Mucosa of stomach (tissue), 1 donor: Measurements from ENCODE around the gene SSC5D.
"Not testable (repeated sequence)": the region's sequence is repeated elsewhere in the genome, so short reads cannot be mapped to it uniquely, and the experiment has no call there.

ENCODE experiments used
- H3K27me3 ChIP-seq: one replicate; pipeline ENCODE4 v1.7.0; 2013; ENCODE audit warnings: mild to moderate bottlenecking, low read length; ENCODE audit not compliant: control insufficient read depth, insufficient read depth
- H3K36me3 ChIP-seq: one replicate; pipeline ENCODE4 v1.7.0; 2013; ENCODE audit warnings: low read length; ENCODE audit not compliant: control insufficient read depth, insufficient read depth
- H3K4me1 ChIP-seq: one replicate; pipeline ENCODE4 v1.7.0; 2013; ENCODE audit warnings: mild to moderate bottlenecking, low read length; ENCODE audit not compliant: control insufficient read depth, insufficient read depth
- H3K4me3 ChIP-seq: one replicate; pipeline ENCODE4 v1.7.0; 2013; ENCODE audit warnings: low read length
- H3K9ac ChIP-seq: one replicate; pipeline ENCODE4 v1.7.0; 2013; ENCODE audit warnings: mild to moderate bottlenecking, low read length, moderate library complexity
- H3K9me3 ChIP-seq: one replicate; pipeline ENCODE4 v1.7.0; 2013; ENCODE audit warnings: mild to moderate bottlenecking, low read length, moderate library complexity; ENCODE audit not compliant: control insufficient read depth
- donor health status: Pancreatic carcinoma.

SSC5D gene

DNA sequence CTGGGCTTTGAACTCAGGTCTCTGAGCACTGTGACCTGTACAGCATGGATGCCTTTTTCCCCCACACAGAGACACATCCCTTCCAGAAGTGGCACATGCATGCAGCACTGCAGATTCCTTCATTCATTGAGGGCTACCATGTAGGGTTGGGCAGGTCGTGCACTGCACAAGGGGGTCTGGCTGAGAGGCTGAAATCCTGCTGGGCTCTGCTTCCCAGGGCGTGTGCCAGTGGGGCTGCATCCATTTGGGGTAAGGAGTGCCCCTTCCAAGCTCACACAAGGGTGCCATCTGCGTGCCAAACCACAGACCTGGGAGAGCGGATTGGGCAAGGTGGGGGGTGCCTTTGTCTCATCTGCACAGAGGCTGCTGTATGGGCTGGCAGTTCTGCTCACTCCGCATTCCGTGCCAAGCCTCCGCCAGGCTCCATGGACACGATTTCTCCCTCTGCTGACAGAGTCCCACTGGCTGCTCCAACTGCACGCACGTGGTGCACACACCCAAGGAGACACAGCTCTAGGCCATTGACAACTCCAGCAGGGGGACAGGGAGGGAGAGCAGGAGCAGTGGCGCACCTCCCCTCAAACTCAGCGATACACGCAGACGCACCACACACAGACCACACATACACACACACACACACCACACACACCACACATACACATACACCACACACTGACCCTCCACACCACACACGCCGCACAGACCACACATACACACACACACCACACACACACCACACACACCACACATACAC lies 40.6 kb upstream of the SSC5D start:
- no peaks in the 10 kb centered on the region for H3K36me3 ChIP-seq
- H3K4me3 ChIP-seq, result no peak overlapping the region
- no peaks in the 10 kb centered on the region for H3K9me3 ChIP-seq
- peaks cover 69% of the 10 kb centered on the region for H3K27me3 ChIP-seq
- no peak overlapping the region for H3K9ac ChIP-seq
- H3K4me1 ChIP-seq, result peaks cover 3% of the 10 kb centered on the region

DNA sequence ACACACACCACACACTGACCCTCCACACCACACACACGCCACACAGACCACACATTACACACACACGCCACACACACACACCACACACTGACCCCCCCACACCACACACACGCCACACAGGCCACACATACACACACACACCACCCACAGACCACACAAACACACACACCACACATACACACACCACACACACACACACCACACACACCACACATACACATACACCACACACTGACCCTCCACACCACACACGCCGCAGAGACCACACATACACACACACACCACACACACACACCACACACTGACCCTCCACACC lies 40.1 kb upstream of the SSC5D start:
- peaks cover 69% of the 10 kb centered on the region for H3K27me3 ChIP-seq

DNA sequence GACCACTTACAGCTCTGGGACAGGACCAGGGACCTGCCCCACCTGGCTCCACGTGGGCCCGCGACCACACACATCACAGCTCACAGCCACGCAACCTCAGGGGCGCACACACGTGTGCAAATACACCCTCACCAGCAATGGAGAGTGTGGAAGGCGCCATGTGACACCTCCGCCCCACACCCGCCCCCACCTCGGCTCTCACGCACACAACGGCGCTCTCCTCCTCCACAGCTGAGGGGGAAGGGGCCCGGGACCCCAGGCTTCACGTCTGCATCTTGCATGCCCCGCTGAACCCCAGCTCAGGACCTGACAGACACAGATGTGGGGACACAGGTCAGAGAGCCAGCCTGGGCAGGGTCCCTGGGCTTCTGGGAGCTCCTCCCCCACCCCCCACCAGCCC lies 38.8 kb upstream of the SSC5D start:
- peaks cover 3% of the 10 kb centered on the region for H3K4me1 ChIP-seq
- H3K9ac ChIP-seq, result no peak overlapping the region
- no peaks in the 10 kb centered on the region for H3K36me3 ChIP-seq
- peaks cover 55% of the 10 kb centered on the region for H3K27me3 ChIP-seq
- no peaks in the 10 kb centered on the region for H3K9me3 ChIP-seq
- H3K4me3 ChIP-seq, result no peak overlapping the region

More for the DNA sequence above, 40.1 kb upstream of the SSC5D start:
- not testable (repeated sequence) for H3K4me3 ChIP-seq, H3K36me3 ChIP-seq, H3K9me3 ChIP-seq, H3K4me1 ChIP-seq, H3K9ac ChIP-seq

DNA sequence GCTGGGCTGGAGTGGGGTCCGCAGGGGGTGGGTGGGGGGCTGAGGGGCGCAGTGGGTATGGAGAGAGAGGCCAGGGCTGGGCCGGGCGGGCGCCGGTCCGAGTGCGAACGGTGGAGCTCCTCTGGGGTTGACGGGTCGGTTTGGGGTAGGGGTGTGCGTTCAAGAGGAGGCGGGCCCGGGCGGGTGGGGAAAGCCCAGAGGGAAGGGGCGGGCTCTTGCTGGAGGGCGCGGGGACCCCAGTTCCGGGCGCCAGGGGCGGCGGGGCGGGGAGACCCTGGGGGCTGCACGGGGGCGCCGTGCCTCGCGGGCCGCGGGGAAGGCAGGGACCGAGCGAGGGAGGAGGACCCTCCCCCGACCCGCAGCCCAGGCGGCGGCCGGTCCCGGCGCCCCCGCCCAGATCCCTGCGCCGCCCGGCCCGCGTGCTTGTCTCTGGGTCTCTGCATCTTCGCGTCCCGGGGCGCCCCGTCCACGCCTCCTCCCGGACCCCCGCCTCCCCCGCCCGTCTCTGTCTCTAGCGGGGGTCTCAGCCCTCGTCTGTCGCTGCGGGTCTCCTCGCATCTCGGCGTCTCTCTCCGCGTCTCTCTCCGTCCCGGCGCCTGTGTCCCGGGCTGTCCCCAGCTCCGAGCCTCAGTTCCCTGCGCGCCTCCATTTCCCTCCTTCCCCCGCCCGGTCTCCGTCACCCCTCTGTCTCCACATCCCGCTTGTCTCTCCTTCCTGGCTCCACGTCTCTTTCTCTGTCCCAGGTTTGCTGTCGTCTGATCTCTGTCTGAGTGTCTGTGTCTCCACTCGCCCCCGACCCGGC lies 36.9 kb upstream of the SSC5D start:
- no peak overlapping the region for H3K4me3 ChIP-seq
- H3K4me1 ChIP-seq, result peaks cover 3% of the 10 kb centered on the region
- H3K9ac ChIP-seq, result no peak overlapping the region
- peaks cover 48% of the 10 kb centered on the region for H3K27me3 ChIP-seq
- no peaks in the 10 kb centered on the region for H3K9me3 ChIP-seq
- H3K36me3 ChIP-seq, result no peaks in the 10 kb centered on the region

DNA sequence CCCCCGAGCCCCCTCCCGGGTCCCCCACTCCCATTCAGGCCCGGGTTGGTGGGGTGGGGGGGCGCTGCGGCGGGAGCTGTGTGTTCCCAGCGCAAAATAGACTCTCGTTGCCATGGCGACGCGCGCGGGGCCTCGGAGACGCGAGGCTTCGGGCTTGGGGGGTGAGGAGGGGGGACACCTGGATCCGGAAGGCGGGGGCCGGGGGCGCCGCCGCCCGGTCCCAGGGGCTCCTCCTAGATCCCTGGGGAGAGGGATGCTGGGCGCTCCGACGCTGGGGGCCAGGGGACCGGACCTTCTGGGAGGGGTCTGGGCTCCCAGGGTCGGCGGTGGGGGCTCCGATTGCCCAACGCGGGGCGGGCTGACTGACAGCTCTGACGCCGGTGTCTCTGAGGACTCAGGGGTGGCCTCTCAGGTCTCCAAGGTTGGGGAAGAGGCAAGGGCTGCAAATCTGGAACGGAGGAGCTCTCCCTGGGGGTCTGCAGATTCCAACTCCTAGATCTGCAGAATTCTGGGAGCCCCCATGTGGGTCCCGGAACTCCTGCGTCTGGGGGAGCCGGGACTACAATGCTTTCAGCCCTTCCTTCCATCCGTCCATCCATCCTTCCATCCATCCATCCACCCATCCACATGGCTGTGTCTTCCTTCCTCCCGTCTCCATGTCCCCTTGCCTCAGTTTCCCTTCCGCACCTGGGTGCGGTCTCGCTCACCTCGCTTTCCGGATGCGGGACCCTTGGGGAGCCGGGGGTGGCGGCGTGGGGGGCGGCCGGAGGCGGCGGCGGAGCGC lies 36.1 kb upstream of the SSC5D start:
- no peaks in the 10 kb centered on the region for H3K9me3 ChIP-seq
- H3K36me3 ChIP-seq, result no peaks in the 10 kb centered on the region
- no peak overlapping the region for H3K9ac ChIP-seq
- peaks cover 3% of the 10 kb centered on the region for H3K4me1 ChIP-seq
- H3K4me3 ChIP-seq, result no peak overlapping the region
- peaks cover 48% of the 10 kb centered on the region for H3K27me3 ChIP-seq

DNA sequence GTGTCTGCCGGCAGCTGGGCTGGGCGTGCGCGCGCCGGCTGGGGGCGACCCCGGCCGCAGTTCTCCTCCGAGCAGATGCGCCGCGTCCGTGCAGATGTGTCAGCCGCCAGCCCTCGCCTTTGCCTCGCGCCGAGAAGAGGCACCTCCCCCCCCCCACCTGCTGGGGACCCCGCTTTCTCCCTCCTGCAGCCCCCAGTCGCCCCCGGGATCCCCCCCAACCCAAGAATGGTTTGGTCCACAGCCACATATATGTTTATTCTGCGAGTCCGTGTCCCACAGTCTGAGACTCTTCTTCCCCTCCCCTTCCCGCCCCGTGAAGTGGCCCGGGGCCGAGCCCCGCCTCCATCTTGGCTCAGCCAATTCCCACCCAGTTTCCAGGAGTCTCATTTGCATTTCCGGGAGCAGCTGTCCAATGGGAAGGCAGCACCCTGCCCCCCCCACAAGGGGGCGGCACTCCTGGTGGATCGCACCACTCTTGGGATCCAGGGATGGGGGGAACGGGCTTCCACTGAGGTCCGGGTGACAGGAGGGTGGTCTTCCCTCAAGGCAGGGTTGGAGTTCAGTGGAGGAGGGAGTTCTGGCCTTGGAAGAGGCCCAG lies 35.4 kb upstream of the SSC5D start:
- Histone ChIP-seq H3K4me1 (peaks cover 3% of the 10 kb centered on the region), H3K36me3 (no peaks in the 10 kb centered on the region), H3K9ac (no peak overlapping the region), H3K4me3 (no peak overlapping the region), H3K9me3 (no peaks in the 10 kb centered on the region), H3K27me3 (peaks cover 42% of the 10 kb centered on the region)

DNA sequence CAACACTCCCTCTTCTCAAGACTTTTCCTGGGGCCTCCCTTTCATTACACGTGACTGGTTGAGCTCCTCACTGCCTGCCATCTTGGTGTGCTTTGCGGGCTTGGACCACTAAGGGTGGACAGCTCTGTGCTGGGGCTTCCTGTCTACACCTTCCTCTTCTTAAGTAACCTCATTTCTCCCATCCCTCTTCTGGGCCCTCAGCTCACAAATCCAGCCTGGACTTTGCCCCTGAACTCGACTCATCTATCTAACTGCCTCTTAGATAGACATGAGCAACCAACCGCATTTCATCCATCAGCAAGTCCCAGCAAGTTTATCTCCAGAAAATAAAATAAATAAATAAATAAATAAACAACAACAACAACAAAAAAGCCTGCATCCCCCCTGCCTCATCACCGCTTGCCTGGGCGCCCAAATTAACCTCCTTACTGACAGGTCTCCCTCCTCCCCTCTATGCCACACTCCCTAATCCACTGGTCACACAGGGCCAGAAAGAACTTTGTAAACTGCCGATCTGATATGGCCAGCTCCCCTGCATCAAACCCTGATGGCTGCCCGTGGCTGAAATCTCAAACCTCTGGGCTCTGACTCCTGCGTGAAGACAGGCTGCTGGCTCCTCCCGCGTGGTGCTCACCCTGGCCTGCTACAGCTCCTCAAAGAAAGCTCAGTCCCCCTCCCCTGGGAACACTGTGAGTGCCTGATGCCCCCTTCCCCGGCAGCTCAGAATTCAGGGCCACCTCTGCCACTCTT lies 34.5 kb upstream of the SSC5D start:
- H3K9me3 ChIP-seq, result no peaks in the 10 kb centered on the region
- peaks cover 34% of the 10 kb centered on the region for H3K27me3 ChIP-seq
- H3K4me3 ChIP-seq, result no peak overlapping the region
- no peak overlapping the region for H3K9ac ChIP-seq
- H3K4me1 ChIP-seq, result peaks cover 3% of the 10 kb centered on the region
- no peaks in the 10 kb centered on the region for H3K36me3 ChIP-seq

DNA sequence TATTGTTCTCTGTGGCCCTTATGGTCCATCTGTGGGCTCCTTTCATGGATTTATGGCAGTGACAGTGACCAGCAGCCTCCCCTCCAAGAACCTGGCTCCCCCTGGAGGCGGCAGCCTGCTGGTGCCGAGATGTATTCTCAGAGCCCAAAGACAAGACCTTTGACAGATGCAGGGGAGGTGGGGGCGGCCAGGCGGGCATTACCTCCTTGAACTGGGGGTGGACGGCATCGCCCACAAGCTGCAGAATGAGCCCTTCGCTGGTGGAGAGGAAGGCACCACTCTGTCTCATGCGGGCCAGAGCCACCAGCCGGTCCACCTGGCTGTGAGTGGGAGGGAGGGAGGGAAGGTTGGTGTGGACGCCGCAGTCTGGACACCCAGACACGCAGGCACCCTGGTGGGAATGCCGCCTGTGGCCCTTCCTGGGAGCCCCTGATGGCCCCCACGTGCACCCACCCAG lies 33.4 kb upstream of the SSC5D start:
- Histone ChIP-seq H3K9me3 (no peaks in the 10 kb centered on the region), H3K27me3 (peaks cover 25% of the 10 kb centered on the region), H3K4me3 (no peak overlapping the region), H3K36me3 (no peaks in the 10 kb centered on the region), H3K9ac (no peak overlapping the region), H3K4me1 (peaks cover 7% of the 10 kb centered on the region)

DNA sequence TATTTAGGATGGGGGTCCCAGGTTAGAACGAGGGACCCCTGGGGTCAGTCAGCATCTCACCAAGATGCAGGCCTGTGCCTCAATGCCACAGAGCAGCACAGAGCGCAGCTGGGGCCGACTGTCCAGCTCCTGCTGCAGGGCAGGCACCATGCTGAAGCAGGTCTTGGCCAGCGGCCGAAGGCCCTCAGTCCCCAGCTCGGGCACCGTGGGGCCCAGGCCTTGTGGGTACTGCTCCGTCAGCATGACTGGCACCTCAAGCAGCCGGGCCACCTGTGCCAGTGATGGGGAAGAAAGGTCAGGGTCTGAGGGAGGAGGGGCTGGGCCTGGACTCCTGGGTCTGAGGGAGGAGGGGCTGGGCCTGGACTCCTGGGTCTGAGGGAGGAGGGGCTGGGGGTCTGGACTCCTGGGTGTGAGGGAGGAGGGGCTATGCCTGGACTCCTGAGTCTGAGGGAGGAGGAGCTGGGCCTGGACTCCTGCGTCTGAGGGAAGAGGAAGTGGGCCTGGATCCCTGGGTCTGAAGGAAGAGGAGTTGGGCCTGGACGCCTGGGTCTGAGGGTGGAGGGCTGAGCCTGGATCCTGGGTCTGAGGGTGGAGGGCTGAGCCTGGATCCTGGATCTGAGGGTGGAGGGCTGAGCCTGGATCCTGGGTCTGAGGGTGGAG lies 32.5 kb upstream of the SSC5D start:
- Histone ChIP-seq H3K4me1 (peaks cover 16% of the 10 kb centered on the region), H3K4me3 (no peak overlapping the region), H3K9ac (no peak overlapping the region), H3K36me3 (no peaks in the 10 kb centered on the region), H3K9me3 (no peaks in the 10 kb centered on the region), H3K27me3 (peaks cover 18% of the 10 kb centered on the region)

DNA sequence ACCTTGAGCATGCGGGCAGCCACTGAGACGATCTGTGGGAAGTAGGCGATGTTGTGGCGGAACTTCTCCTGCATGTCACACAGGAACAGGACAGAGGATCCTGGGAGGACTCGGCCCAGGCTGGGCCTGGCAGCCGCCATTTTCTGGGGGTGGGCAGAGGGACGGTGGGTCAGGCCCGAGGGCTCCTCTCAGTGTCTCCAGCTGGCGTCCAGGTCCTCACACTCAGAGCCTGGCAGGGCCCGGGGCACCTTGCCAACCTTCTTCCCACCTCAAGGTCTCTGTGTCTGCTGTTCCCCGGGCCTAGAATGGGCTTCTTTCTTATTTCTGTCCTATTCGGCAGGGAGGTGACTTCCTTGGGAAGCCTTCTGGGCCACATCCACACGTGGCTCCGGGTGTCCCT lies 31.9 kb upstream of the SSC5D start:
- H3K9me3 ChIP-seq, result no peaks in the 10 kb centered on the region
- no peaks in the 10 kb centered on the region for H3K36me3 ChIP-seq
- peaks cover 14% of the 10 kb centered on the region for H3K27me3 ChIP-seq
- peaks cover 21% of the 10 kb centered on the region for H3K4me1 ChIP-seq
- H3K4me3 ChIP-seq, result no peak overlapping the region
- H3K9ac ChIP-seq, result no peak overlapping the region
